C4-2B (cell line): ENCODE data around the gene SNTA1.
"Not testable (repeated sequence)": the region's sequence is repeated elsewhere in the genome, so short reads cannot be mapped to it uniquely, and the experiment has no call there.

Experiments
- H3K27ac ChIP-seq: fragments of 450-650 bp; 2 replicates; pipeline ENCODE4 v1.5.1; 2017
- CTCF ChIP-seq: fragments of 450-650 bp; conservative IDR thresholded peaks from 2 replicates; pipeline ENCODE4 v1.5.1; 2017; ENCODE audit warnings: mild to moderate bottlenecking
- ZFX ChIP-seq: fragments of 450-650 bp; IDR thresholded peaks from 2 replicates; pipeline ENCODE4 v1.6.1; 2017

The SNTA1 gene

GRCh38 chr20:33442136-33443005 is 1.2 kb downstream of the SNTA1 start:
- H3K27ac ChIP-seq, result peak overlapping the region; percentile 57
- TF ChIP-seq ZFX, result no peak
- TF ChIP-seq CTCF, result no peak

- no peak for TF ChIP-seq CTCF
- no peak for TF ChIP-seq ZFX
- no peak overlapping the region for H3K27ac ChIP-seq
Measured at GRCh38 chr20:33441142-33441955, 2.2 kb downstream of the SNTA1 start.

GRCh38 chr20:33440562-33440961 is 3.0 kb downstream of the SNTA1 start:
- not testable (repeated sequence) for H3K27ac ChIP-seq

- no peak for TF ChIP-seq CTCF
- TF ChIP-seq ZFX, result no peak
- no peak overlapping the region for H3K27ac ChIP-seq
Measured at GRCh38 chr20:33438481-33438880, 5.1 kb downstream of the SNTA1 start.

- H3K27ac ChIP-seq, result no peak overlapping the region
- TF ChIP-seq CTCF (no peak), ZFX (no peak)
Measured at GRCh38 chr20:33437141-33437911, 6.2 kb downstream of the SNTA1 start.

- TF ChIP-seq ZFX, result no peak
- TF ChIP-seq CTCF, result no peak
- no peak overlapping the region for H3K27ac ChIP-seq
Measured at GRCh38 chr20:33434434-33434833, 9.1 kb downstream of the SNTA1 start.

GRCh38 chr20:33433465-33434234 is 9.9 kb downstream of the SNTA1 start:
- no peak overlapping the region for H3K27ac ChIP-seq
- TF ChIP-seq ZFX (no peak), CTCF (no peak)
